Measurements from ENCODE around the gene SLC66A1.
A peak's percentile ranks its signal among the peaks of the same experiment; 100 is the strongest.

The SLC66A1 gene

GRCh38 chr1:19342894-19343616, 30.9 kb downstream of the SLC66A1 start:
- no peak for DNase-seq (ENCODE audit: low read depth, low spot score)

- DNase-seq (ENCODE audit: low read depth, low spot score), result no peak
Measured at GRCh38 chr1:19343617-19344350, 31.7 kb downstream of the SLC66A1 start.

DNA sequence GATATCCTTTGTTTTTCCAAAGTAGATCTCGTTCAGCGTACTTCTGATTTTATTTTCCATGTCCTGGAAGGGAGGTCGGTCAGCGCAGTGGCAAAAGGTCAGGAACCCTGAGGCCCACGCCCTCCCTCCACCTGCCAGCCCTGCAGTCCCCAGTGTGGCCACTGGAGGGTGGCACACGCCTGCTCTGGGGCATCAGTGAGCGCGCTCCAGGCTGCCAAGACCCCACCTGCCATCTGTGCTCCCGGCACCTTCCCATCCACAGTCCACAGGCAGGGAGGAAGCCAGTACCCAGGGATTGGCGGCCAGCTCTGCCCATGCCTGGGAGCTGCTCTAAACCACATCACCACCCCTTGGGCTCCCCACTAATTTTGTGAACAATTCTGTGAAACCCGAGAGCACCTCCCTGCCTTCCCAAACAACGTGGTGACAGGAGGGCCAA, 32.3 kb downstream of the SLC66A1 start:
- DNase-seq (ENCODE audit: low read depth, low spot score), result peak; percentile 66

DNA sequence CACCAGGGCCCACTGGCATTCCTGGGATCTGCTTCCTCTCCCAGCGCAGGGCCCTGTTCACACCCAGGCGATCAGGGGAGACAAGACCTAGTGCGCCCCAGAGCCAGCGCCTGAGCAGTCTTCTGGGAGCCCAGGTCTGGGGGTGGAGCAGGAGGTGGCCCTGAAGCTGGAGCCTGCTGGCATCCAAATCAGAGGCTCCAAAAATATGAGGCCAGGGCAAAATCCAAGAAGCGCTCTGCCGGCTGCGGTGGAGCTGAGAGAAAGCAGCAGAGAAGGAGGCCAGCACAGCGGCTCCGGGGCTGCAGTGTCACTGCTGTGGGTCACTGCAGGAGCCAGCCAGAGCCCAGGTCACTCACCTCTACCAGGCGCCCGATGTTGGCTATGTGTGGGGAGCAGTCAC, 32.7 kb downstream of the SLC66A1 start:
- no peak for DNase-seq (ENCODE audit: low read depth, low spot score)

- no peak for DNase-seq (ENCODE audit: low read depth, low spot score)
Measured at GRCh38 chr1:19345391-19345790, 33.3 kb downstream of the SLC66A1 start.

GRCh38 chr1:19346026-19346425, 33.9 kb downstream of the SLC66A1 start:
- DNase-seq (ENCODE audit: low read depth, low spot score), result no peak

- DNase-seq (ENCODE audit: low read depth, low spot score), result no peak
Measured at GRCh38 chr1:19347533-19348172, 35.5 kb downstream of the SLC66A1 start.

DNA sequence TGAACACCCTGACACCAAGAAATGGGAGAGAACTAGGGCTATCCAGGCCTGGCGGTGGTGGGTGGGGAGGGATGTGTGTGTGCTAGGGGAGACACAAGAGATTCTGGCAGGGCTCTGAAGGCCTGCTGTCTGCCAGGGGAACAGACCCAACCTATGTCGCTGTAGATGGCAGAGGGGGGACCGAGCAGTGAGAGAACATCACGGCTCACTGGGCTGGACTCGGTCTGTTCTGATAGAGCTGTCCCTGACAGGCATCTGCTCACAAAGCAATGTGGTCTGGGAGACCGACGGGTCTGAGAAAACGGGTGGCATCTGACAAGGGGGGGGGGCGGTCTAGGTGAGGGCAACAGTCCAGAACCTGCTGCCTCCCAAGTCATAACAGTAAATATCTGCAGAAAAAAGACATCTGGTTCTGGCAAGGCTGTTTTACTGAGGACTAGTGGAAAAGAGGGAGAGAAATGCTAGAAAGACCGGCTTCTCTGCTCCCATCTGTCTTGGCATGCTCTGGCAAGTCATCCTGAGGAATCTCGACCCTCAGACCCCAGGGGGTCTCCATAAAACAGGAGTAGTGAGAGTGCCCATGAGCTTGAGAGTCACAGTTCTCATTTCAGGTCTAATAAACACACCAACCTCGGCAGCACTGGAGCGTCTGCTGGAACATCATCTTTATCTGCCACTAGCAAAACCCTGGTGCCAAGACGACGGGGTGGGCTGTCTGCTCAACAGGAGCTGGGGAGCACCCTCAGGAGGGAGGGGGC, 36.5 kb downstream of the SLC66A1 start:
- no peak for DNase-seq (ENCODE audit: low read depth, low spot score)

DNA sequence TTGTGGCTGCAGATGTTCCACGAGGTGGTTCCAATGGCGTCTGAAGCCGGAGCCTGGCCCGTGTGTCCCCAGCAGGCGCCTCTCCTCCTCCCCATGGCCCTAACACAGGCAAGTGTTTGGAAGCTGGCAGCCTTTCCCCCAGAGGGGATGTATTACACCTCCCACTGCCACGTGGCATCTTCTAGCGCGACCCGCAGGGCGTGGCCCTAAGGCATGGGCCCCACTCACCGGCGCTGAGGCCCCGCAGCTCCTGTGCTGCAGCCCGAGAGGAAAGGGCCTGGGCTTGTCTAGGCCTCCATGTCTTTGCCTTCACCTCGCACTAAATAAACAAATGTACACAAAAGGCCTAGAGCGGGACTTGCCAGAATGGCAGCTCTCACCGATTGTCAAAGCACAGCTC, 37.9 kb downstream of the SLC66A1 start:
- DNase-seq (ENCODE audit: low read depth, low spot score), result no peak

DNA sequence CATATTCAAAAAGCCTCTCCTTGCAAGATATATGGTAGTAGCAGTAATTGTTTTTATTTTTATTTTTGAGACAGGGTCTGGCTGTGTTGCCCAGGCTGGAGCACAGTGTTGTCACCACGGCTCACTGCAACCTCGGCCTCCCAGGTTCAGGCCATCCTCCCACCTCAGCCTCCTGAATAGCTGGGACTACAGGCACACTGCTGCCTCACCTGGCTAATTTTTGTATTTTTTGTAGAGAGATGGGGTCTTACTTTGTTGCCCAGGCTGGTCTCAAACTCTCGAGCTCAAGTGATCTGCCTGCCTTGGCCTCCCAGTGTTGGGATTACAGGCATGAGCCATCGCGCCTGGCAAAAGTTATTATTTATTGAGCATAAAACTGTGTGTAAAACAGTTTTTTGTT, 38.4 kb downstream of the SLC66A1 start:
- no peak for DNase-seq (ENCODE audit: low read depth, low spot score)

- no peak for DNase-seq (ENCODE audit: low read depth, low spot score)
Measured at GRCh38 chr1:19351873-19352272, 39.7 kb downstream of the SLC66A1 start.

GRCh38 chr1:19352839-19353238, 40.7 kb downstream of the SLC66A1 start:
- DNase-seq (ENCODE audit: low read depth, low spot score), result no peak

DNA sequence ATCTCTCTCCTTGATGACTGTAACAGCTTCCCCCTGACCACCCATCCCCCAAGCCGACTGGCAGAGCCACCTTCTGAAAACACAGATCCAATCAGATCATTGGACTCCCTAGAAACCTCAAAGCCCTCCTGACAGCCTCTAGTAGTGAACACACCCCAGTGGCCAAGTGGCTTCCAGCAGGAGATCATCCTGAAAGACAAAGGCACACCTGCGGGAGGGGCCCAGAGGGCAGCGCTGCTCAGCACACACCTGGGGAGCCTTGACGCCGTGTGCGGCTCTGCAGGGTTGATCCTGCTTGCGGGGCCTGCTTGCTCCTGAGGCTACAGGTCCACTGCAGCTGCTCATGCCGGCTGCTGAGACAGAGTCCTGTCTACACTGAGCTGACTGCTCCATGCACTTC, 41.5 kb downstream of the SLC66A1 start:
- peak; percentile 86 for DNase-seq (ENCODE audit: low read depth, low spot score)

- no peak for DNase-seq (ENCODE audit: low read depth, low spot score)
Measured at GRCh38 chr1:19354531-19354981, 42.4 kb downstream of the SLC66A1 start.

GRCh38 chr1:19356266-19356665, 44.1 kb downstream of the SLC66A1 start:
- DNase-seq (ENCODE audit: low read depth, low spot score), result no peak

DNA sequence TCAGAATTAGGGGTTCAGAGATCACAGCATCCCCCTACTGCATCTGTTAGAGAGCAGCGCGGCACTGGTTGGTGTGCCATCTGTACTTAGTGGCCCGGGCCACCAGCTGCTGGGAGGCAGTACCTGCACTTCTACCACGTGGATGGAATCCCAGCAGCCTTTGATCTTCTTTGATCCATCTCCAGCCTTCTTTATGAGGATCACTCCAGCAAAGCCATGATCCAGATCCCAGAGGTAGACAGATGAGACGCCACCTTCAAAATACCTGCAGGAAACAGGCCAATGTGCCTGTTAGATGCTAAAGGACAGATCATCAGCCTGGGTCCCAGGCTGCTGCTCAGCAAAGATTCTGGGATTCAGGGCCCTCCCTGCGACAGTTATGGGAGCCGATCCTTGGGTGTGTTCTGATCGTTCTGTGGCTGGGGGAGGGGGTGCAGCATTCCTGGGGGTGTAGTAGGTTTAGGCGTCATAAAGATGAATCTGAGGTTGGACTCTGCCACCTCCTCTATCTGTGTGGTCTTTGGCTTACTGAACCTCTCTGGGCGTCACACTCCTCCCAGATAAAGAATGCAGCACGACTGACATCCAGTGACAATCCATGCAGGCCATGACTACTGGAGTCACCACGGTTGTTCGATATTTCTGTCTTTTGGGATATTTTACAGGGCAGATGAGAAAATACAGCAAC, 45.3 kb downstream of the SLC66A1 start:
- DNase-seq (ENCODE audit: low read depth, low spot score), result no peak

DNA sequence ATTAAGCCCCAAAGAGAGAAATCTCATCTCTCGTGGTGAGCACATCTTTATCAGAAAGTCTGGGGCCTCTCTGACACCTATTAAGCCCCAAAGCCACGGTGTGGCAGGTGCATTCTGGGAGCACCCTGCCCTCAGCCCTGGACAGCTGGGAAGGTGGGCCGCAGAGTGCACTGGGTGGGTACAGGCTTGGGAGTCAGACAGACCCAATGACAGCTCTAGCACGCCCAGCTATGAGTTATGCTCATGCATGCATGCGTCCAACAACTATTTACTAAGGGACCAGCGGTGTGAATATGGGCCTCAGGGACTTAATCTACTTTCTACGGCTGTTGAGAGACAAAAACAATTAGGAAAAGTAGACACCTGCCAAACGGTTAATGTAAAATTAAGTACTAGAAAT, 46.6 kb downstream of the SLC66A1 start:
- DNase-seq (ENCODE audit: low read depth, low spot score), result no peak

- no peak for DNase-seq (ENCODE audit: low read depth, low spot score)
Measured at GRCh38 chr1:19359357-19359756, 47.2 kb downstream of the SLC66A1 start.

DNA sequence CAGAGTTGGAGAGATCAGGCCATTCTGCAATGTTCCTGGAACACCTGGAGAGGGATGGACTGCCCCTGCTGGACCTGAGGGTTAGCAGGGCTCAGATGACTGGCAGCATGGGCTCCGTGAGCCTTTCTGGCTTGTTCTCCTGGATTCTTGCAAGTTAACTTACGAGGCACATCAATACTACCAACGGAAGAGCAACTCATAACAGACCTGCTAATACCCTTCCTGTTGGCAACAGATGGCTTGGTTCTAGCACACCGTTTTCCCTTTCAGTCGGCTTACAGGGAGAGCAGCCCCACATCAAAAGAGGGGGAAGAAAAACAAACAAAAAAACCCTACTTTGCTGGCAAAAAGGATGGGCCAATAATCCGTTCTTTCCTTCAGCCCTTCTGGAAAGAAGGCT, 47.9 kb downstream of the SLC66A1 start:
- no peak for DNase-seq (ENCODE audit: low read depth, low spot score)

DNA sequence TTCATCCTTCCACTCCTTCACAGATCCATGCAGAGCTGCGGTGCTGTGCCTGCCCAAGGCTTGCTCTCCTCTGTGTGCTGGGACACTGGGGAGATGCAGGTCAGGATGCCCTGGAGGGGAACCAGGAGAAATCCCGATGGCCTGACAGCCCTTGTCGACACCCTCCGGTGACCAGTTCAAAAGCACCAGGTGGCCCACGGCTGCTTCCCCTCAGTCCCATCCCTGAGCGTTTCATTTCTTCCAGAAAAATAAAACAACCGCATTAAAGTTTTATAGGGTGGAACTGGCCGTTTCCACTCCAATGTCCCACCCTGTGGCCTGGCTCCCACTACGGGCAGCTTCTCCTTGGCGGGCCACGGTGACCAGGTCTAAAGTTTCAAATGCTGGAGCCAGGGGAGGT, 48.3 kb downstream of the SLC66A1 start:
- DNase-seq (ENCODE audit: low read depth, low spot score), result peak; percentile 26

Data from ELF-1 (cell line).